D341Med (cell line): ENCODE results near the gene PF4V1.
"Not testable (repeated sequence)": the region's sequence is repeated elsewhere in the genome, so short reads cannot be mapped to it uniquely, and the experiment has no call there.

Experiments
- DNase-seq: peaks from one replicate; pipeline ENCODE4 v3.0.0; 2012; ENCODE audit warnings: low spot score

Gene PF4V1

DNA sequence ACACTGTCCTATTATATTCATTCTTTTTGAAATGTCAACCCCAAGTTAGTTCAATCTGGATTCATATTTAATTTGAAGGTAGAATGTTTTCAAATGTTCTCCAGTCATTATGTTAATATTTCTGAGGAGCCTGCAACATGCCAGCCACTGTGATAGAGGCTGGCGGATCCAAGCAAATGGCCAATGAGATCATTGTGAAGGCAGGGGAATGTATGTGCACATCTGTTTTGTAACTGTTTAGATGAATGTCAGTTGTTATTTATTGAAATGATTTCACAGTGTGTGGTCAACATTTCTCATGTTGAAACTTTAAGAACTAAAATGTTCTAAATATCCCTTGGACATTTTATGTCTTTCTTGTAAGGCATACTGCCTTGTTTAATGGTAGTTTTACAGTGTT lies 17.7 kb downstream of the PF4V1 start:
- no peak for DNase-seq

DNA sequence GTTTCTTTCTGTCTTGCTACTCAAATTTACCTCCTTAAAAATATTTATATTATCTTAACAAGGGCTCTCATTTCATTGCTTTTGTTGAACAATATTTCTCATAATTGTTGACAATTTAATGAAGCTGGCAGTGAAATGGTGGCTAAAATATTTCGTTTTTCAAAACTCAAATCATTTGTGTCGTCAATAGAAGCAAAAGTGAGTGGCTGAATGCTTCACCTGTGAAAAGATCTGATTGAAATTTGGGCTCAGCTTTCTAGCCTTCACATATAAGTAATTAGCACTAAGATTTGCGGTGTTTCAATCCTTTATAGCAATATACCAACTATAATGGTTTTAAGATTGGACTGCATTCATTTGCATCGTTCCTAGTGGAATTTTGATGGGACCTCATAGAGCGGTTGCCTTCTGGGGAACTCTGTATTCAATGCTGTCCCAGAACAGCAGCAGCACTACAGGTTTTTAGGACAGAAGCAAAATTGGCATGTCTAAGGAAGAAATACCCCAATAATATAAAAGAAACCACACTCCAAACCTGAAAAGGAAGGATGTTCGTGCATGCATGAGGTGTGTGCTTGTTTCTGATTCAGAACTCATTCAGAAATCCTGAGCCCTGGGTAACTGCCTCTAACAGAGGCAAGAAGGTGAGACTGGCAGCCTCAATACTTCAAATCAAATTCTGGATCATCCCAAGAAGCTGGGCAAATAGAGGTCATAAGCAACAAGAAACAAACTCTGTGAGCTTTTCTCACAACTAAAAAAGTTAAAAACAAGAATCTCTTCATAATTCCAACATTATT lies 18.6 kb downstream of the PF4V1 start:
- DNase-seq, result no peak

DNA sequence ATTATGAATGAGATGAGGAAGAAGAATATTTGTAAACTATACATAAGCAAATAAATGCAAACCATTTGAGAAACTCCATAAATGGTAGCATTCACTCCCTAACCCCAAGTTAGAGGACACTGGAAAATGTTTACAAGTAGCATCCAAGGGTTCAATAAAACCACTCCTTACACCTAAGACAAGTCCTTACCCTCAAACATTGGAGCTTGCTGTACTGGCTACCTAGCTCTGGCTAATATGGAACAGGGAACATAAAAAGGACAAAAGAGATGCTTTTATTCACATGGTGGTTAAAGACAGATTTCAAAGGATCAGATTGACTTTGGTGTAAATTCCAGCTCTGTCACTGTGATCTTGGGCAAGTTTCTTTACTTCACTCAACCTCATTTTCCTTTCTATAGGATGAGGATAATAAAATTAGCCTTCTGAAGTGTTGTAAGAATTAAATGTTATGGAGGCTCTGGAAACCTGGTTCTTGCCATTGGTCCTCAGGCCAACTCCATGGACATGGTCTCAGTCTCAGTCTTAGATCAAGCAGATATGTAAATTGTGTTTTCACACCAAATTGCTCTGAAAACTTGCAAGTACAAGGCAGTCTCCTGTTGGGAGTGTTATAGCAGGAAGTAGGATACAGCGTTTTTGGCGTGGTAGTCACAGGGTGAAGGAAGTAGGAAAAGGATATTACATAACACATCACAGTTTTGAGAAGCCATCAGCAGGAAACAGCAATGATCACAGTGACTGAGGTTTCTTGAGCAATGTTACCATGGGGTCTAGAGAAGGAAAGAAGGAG lies 19.4 kb downstream of the PF4V1 start:
- no peak for DNase-seq

DNA sequence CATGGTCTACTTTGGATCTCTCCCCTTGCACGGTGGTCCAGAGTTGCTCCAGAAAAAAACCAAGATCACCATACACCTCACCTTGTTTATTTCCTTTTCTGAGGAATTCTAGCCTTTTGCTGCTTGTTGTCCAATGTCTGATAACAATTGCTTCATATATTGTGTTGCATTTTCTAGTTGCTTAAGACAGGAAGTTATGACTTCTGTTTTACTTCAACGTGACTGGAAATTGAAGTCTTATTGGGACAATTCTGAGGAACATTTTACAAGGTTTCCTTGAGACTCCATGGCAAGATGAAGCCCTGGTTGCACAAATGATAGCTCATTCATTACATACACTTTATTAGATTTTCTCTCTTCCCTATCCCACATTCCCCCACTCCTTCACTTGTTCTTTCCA lies 21.3 kb downstream of the PF4V1 start:
- DNase-seq, result no peak

DNA sequence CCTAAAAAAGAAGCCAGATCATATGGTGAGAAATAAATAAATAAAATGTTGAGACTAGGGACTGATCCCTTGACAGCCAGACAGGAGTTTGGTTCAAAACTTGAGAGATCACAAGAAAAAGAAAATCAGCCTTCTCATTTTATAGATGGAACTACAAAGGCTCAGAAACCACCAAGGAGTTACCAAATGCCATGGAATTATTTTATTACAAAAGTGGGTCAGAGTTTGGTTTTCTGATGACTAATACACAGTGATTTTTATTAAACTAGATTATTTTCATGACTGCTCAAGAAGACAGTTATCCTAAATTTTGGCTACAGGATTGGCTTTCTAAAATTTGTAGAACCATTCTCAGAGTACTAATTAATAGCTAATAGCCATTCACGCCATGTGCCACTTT lies 22.3 kb downstream of the PF4V1 start:
- DNase-seq, result no peak

DNA sequence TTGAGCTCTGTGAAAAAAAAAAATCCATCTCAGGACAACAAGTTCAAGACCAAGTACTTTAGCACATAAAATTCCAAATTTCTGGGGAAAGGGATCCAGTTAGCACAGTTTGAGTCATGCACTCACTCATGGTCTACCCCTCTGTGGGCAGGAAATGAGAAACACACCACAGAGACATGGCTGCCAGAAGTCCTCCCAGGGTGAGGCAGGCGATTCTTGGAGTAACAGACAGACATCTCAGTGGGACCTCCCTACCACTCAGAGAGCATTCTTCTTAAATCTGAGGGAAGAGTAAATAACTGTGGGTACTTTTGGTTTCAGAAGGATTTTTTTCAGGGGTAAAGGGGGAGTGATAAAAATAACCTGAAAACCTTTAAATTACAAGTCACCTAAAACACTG lies 30.2 kb downstream of the PF4V1 start:
- DNase-seq, result no peak

DNA sequence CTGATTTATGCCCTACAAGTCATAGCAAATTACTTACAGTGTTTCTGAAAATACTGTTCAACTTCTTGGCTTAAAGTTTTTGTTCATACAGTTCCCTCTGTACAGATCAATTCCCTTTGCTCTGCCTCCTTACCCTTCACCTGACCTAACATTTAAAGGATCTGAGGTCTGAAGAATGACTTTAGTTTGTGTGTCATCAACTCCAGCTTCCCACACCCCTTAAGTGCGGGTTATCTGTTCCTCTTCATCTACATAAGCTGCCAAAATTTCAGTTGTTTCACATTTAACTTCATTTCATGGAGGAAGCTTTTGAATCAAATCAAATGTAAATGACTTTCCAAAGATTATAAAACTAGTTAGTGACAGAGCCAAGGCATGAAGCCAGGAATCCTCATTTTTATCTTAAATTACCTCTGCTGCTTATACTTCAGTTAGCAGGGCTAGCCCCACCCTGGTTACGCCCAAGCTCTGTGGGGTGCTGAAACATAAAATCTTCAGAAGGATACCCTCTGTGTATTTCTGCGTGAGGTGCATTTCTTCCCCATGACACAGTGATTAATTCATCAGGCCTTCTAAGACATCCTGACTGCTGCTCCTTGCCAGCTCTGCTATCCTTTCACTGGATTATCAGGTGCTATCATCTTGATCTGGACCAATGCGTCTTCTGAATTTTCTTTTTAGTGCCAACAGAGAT lies 32.6 kb downstream of the PF4V1 start:
- no peak for DNase-seq

DNA sequence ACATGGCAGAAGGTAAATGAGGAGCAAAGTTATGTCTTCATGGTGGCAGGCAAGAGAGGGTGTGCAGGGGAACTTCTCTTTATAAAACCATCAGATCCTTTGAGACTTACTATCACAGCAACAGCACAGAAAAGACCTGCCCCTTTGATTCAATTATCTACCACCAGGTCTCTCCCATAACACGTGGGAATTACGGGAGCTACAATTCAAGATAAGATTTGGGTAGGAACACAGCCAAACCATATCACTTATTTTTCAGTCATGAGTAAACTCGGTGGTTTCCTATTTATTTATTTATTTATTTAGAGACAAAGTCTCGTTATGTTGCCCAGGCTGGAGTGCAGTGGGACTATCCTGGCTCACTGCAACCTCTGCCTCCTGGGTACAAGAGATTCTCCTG lies 38.2 kb downstream of the PF4V1 start:
- no peak for DNase-seq

DNA sequence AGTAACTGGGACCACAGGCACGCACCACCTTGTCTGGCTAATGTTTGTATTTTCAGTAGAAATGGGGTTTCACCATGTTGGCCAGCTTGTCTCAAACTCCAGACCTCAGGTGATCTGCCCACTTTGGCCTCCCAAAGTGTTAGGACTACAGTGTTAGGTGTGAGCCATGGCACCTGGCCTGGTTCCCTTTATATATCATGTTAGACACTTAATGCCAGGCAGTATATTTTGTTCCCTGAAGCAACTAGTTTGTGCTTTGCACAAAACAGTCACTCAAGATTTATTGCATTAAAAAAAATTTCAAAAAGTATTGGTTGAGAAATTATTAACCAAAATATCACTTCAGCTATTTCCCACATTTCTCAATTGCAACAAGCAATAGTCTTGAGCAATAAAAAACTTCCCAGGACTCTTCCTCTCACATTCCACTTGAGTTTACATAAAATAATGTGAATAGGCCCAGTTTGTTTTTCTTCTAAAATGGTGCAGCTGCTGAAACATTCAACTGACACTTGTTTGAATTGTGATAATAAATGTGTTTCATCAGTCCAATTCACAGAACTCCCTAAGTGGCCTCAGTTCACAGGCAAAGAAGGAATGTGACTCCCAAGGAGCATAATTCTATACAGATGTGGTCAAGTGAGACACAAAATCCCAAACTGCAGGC lies 38.8 kb downstream of the PF4V1 start:
- DNase-seq, result no peak

DNA sequence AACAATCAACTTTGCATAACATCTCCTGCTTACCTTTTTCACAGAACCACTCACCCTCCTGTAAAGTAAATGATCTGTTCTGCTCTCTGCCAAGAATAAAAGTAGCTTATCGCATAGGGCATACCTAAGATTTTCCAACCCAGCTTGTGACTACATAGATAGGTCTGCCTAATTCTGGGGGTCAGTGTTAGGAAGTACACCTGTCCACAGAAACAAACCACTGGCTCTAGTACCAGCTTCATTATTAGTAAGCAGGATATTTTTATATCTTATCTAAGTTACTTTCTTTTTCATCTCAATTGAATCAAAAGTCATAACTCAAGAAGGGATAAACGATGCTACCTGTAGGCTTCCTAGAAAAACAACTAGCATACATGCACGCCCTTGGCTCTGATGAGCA lies 39.9 kb downstream of the PF4V1 start:
- no peak for DNase-seq

DNA sequence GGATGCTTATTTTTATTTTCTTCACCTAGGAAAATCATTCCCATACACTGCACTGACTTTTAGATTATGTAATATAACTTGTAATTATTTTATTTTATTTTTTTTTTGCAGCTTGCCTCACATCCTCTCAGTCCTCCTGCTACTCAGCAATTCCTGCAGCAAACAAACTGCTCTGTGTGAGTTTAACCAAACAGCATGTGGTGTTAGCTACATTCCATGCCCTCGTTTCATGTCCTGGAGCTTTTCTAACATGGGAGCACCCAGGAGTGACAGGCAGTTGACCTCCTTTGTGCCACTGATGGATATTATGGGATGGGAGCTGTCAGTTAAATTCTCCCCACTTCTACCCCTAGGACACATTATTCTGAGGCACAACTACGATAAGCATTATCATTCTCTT lies 40.9 kb downstream of the PF4V1 start:
- no peak for DNase-seq

DNA sequence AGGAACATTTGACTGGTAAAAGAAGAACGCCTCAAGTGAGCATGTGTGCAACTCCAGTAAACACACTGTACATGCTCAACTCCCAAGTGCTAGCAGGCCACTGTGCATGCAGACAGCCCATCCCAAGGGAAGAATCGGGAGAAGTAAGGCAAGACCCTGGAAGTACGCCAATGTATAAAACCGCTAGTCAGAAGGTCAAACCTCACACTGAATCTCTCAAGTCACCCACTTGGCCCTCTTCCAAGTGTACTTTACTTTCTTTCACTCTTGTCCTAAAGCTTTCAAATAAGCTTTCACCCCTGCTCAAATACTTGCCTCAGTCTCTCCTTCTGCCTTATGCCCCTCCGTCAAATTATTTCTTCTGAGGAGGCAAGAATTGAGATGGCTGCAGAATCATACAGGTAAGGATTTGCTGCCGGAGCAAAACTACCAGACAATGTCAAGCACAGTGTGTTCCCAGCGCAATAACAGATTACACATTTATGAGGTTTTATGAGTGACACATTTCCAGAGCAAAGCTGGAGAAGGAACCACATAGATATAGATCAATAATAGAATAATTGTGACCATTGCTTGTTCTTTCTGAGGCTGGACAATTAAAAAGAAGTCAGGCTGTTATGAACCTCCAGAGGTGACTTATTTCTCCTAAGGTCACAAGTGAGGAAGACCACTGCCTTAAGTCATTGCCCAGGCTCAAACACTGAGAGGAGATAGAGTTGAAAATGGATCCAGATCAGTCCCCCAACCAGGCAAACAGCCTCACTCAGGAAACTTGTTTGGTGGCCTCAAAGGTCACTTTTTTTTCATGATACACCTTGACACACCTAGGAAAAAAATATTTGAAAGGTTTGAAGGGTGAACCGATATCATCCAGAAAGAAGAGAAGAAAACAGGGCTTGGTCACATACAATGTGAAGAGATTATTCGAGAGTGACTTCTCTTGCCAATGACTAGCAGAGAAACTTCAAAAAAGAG lies 42.4 kb downstream of the PF4V1 start:
- DNase-seq, result no peak

DNA sequence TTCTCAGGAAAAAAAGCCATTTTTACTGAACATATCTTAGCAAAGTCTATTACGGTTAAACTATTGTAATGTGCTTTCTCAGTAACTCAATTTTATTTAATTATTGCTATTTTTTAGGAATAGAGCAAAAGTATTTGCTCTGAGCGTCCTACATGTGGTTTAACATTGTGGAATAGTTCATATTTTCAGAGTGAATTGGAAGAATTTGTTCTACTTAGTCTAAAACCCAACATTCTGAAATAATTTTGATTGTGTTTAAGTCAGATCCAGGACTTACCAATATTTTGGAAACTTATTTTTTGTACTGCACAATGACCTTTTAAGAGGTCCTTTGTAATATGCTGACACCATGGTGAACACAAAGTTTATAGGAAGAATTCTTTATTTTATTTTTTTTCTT lies 43.3 kb downstream of the PF4V1 start:
- DNase-seq, result no peak

DNA sequence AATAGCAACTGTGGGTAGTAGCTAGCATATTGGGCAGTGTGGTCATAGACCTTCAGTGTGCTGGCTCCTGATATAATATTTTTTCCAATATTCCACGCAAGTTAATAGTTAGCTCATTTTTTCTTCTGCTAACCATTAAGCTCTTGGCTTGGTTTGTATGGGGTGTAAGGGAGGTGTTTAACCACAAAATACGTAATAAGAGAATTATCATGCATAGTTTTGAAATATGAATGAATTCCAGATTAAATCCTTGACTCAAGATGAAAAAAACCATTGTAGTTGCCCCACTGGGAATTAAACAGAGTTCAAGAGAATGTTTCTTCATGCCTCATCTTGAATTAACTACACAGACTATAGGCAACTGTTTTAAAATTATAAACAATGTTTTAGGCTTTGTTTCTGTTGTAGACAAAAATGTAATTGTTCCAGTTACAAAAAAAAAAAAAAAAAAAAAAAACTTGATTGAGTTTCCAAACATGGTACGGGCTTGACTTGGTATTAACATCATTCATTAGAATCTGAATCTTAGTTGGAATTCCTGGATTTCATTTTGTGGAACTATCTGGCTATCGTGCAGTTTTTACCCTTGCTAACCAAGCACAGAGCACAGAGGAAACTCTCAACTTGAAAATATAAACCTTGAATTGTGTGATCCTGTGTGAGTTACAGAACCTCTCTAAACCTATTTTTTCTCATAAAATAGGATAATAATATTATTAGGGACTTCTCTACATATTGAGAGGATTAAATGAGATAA lies 44.5 kb downstream of the PF4V1 start:
- DNase-seq, result no peak

DNA sequence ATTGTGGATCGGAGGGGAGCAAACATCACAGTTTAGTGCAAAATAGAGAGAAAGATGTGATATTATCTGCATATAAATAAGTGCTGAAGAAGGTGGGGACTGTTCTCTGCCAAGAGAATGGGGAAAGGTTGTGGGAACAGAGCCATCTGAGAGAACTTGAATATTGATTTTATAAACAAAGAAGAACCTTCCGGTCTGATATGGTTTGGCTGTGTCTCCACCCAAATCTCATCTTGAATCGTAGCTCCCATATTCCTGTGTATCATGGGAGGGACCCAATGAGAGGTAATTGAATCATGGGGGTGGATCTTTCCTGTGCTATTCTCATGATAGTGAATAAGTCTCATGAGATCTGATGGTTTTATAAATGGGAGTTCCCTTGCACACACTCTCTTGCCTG lies 46.2 kb downstream of the PF4V1 start:
- DNase-seq, result not testable (repeated sequence)

DNA sequence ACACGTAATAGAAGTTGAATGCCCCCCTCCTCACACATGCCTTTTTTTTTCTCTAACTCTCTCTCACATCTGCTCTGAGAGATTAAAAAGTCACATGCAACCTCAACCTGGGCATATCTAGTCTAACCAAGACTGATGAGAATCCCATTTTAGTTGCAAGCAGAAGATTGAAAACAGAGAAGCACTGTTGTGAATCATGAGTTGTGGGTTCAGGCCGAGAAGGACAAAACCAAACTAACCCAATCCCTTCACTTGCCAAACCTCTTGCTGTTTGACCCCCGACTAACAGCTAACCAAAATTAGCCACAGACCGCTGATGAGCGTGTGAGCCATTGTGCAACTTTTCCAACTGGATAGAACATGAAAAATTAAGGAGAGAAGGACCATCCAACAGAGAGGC lies 47.9 kb downstream of the PF4V1 start:
- no peak for DNase-seq

DNA sequence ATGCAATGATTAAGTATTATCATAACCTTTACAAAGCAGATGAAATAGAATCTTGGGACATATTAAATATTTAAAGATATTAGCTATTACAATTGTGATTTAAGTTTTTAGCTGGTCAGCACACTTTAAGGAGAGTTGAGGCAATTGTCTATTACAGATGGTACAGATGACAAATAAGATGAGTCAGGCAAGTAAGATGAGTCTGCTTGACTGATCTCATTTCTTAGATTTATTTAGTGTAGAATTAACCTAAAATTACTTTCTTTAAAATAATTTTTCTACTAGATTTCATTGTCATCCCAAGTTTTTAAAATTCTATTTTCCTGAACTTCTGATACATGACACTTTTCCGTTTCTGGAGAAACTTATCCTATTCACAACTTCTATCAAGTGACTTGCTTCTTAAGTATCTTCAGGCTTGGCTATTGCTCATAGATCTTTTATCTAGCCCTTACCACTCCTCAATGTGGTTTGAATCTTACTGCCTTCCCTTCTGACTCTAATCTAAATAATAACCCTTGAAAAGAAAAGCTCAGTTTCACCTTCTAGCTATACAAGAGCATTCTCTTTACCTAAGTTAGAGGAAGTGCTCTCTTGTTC lies 49.0 kb downstream of the PF4V1 start:
- DNase-seq, result no peak

DNA sequence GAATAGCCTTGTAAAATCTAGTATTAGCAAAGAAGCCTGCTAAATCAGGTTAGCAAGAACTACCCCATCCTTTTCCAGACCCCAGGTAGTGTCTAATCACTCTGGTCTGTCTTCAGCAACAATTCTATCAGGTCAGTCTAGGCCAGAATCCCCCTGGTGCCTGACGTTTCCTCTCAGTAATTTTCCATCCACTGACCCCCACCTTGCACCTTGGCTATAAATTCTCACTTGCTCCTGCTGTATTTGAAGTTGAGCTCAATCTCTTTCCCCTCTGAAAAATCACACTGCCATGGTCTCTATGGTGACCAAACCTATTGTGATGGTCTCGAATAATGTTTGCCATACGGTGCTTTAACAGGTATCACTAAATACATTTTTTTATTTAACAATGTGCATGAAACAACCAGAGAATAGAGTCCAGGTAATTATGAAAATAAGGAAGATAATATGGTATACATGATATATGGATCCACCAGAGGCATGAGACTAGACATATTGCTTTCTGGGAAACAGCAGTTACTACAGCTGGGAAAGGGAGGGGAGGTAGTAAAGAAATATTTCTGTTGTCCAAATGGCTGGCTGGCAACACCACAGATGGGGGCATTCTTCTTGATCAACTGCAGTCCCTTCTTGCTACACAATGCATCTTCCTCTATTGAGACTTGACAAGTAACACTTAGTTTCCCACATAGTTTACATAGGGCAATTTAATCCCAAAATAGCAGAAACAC lies 49.9 kb downstream of the PF4V1 start:
- no peak for DNase-seq
